ENCODE measurements around the gene ATF5.

The ATF5 gene

GRCh38 chr19:49908480-49909420 lies 20.3 kb upstream of the ATF5 start:
- Mint-ChIP-seq H3K36me3 (ENCODE audit: low read depth) (peaks cover 41% of the 10 kb centered on the region), H3K27ac (peak overlapping the region; percentile 45), H3K9me3 (no peaks in the 10 kb centered on the region), H3K4me3 (no peak overlapping the region), H3K4me1 (ENCODE audit: low read depth) (peaks cover 42% of the 10 kb centered on the region), H3K27me3 (ENCODE audit: low read depth) (no peaks in the 10 kb centered on the region)

GRCh38 chr19:49910179-49910578 lies 18.8 kb upstream of the ATF5 start:
- peak overlapping the region; percentile 63 for H3K27ac Mint-ChIP-seq
- peaks cover 49% of the 10 kb centered on the region for H3K36me3 Mint-ChIP-seq (ENCODE audit: low read depth)
- H3K4me1 Mint-ChIP-seq (ENCODE audit: low read depth), result peaks cover 44% of the 10 kb centered on the region
- no peak overlapping the region for H3K4me3 Mint-ChIP-seq
- no peaks in the 10 kb centered on the region for H3K27me3 Mint-ChIP-seq (ENCODE audit: low read depth)
- no peaks in the 10 kb centered on the region for H3K9me3 Mint-ChIP-seq

GRCh38 chr19:49911381-49912145 lies 17.4 kb upstream of the ATF5 start:
- H3K4me3 Mint-ChIP-seq, result peak overlapping the region; percentile 58
- no peaks in the 10 kb centered on the region for H3K9me3 Mint-ChIP-seq
- peaks cover 37% of the 10 kb centered on the region for H3K4me1 Mint-ChIP-seq (ENCODE audit: low read depth)
- H3K27ac Mint-ChIP-seq, result peak overlapping the region; percentile 84
- peaks cover 48% of the 10 kb centered on the region for H3K36me3 Mint-ChIP-seq (ENCODE audit: low read depth)
- H3K27me3 Mint-ChIP-seq (ENCODE audit: low read depth), result no peaks in the 10 kb centered on the region

GRCh38 chr19:49912965-49913685 lies 15.9 kb upstream of the ATF5 start:
- H3K27ac Mint-ChIP-seq, result peak overlapping the region; percentile 43
- peaks cover 36% of the 10 kb centered on the region for H3K4me1 Mint-ChIP-seq (ENCODE audit: low read depth)
- no peaks in the 10 kb centered on the region for H3K9me3 Mint-ChIP-seq
- no peak overlapping the region for H3K4me3 Mint-ChIP-seq
- peaks cover 49% of the 10 kb centered on the region for H3K36me3 Mint-ChIP-seq (ENCODE audit: low read depth)
- no peaks in the 10 kb centered on the region for H3K27me3 Mint-ChIP-seq (ENCODE audit: low read depth)

- H3K27ac Mint-ChIP-seq, result peak overlapping the region; percentile 31
- H3K4me3 Mint-ChIP-seq, result no peak overlapping the region
- no peaks in the 10 kb centered on the region for H3K27me3 Mint-ChIP-seq (ENCODE audit: low read depth)
- peaks cover 51% of the 10 kb centered on the region for H3K36me3 Mint-ChIP-seq (ENCODE audit: low read depth)
- H3K9me3 Mint-ChIP-seq, result no peaks in the 10 kb centered on the region
- H3K4me1 Mint-ChIP-seq (ENCODE audit: low read depth), result peaks cover 38% of the 10 kb centered on the region
Measured at GRCh38 chr19:49913720-49914119, 15.3 kb upstream of the ATF5 start.

GRCh38 chr19:49915271-49915670 lies 13.7 kb upstream of the ATF5 start:
- Mint-ChIP-seq H3K9me3 (no peaks in the 10 kb centered on the region), H3K36me3 (ENCODE audit: low read depth) (peaks cover 52% of the 10 kb centered on the region), H3K4me3 (no peak overlapping the region), H3K27me3 (ENCODE audit: low read depth) (no peaks in the 10 kb centered on the region), H3K4me1 (ENCODE audit: low read depth) (peaks cover 41% of the 10 kb centered on the region), H3K27ac (no peak overlapping the region)

GRCh38 chr19:49916839-49917733 lies 11.9 kb upstream of the ATF5 start:
- Mint-ChIP-seq H3K4me1 (ENCODE audit: low read depth) (peaks cover 37% of the 10 kb centered on the region), H3K27ac (no peak overlapping the region), H3K4me3 (no peak overlapping the region), H3K36me3 (ENCODE audit: low read depth) (peaks cover 56% of the 10 kb centered on the region), H3K9me3 (no peaks in the 10 kb centered on the region), H3K27me3 (ENCODE audit: low read depth) (no peaks in the 10 kb centered on the region)

GRCh38 chr19:49918089-49918488 lies 10.9 kb upstream of the ATF5 start:
- Mint-ChIP-seq H3K27me3 (ENCODE audit: low read depth) (no peaks in the 10 kb centered on the region), H3K4me1 (ENCODE audit: low read depth) (peaks cover 29% of the 10 kb centered on the region), H3K9me3 (no peaks in the 10 kb centered on the region), H3K4me3 (no peak overlapping the region), H3K36me3 (ENCODE audit: low read depth) (peaks cover 49% of the 10 kb centered on the region), H3K27ac (peak overlapping the region; percentile 31)

GRCh38 chr19:49920624-49921363 lies 8.2 kb upstream of the ATF5 start:
- H3K36me3 Mint-ChIP-seq (ENCODE audit: low read depth), result peaks cover 36% of the 10 kb centered on the region
- no peak overlapping the region for H3K4me3 Mint-ChIP-seq
- no peaks in the 10 kb centered on the region for H3K9me3 Mint-ChIP-seq
- H3K27me3 Mint-ChIP-seq (ENCODE audit: low read depth), result no peaks in the 10 kb centered on the region
- no peak overlapping the region for H3K27ac Mint-ChIP-seq
- H3K4me1 Mint-ChIP-seq (ENCODE audit: low read depth), result peaks cover 21% of the 10 kb centered on the region

GRCh38 chr19:49921871-49922795 lies 6.9 kb upstream of the ATF5 start:
- H3K36me3 Mint-ChIP-seq (ENCODE audit: low read depth), result peaks cover 36% of the 10 kb centered on the region
- no peak overlapping the region for H3K4me3 Mint-ChIP-seq

GRCh38 chr19:49923055-49924003 lies 5.7 kb upstream of the ATF5 start:
- Mint-ChIP-seq H3K36me3 (ENCODE audit: low read depth) (peaks cover 38% of the 10 kb centered on the region), H3K27ac (no peak overlapping the region), H3K9me3 (no peaks in the 10 kb centered on the region), H3K4me3 (no peak overlapping the region), H3K27me3 (ENCODE audit: low read depth) (no peaks in the 10 kb centered on the region), H3K4me1 (ENCODE audit: low read depth) (peaks cover 31% of the 10 kb centered on the region)

More at GRCh38 chr19:49921871-49922795, 6.9 kb upstream of the ATF5 start:
- Mint-ChIP-seq H3K27me3 (ENCODE audit: low read depth) (no peaks in the 10 kb centered on the region), H3K9me3 (no peaks in the 10 kb centered on the region), H3K27ac (no peak overlapping the region), H3K4me1 (ENCODE audit: low read depth) (peaks cover 23% of the 10 kb centered on the region)

Data from T-helper 1 cell treated with Interleukin-12 subunit alpha and Interleukin-12 subunit beta and Interleukin-4 antibody, amounts not matched to agents 30 μg/mL and 1 μg/mL, for 36 hours (primary cell).